NCI-H146 treated with DMSO at 0.1 percent for 48 hours (cell line): Measurements from ENCODE around the gene PROSER3.

Experiments used
- DNase-seq: peaks from one replicate; lab custom pipeline; 2025; ENCODE audit not compliant: unreplicated experiment; lab: John Stamatoyannopoulos, UW

Gene PROSER3

GRCh38 chr19:35738021-35738886 is 19.7 kb upstream of the PROSER3 start:
- DNase-seq, result no peak

GRCh38 chr19:35738887-35739229 is 19.1 kb upstream of the PROSER3 start:
- no peak for DNase-seq

GRCh38 chr19:35739275-35740107 is 18.5 kb upstream of the PROSER3 start:
- DNase-seq, result no peak

GRCh38 chr19:35740108-35740422 is 17.9 kb upstream of the PROSER3 start:
- no peak for DNase-seq

- peak; percentile 98 for DNase-seq
Observed at GRCh38 chr19:35740423-35741202, 17.4 kb upstream of the PROSER3 start.

- DNase-seq, result no peak
Observed at GRCh38 chr19:35741203-35741515, 16.8 kb upstream of the PROSER3 start.

- no peak for DNase-seq
Observed at GRCh38 chr19:35742121-35742724, 15.8 kb upstream of the PROSER3 start, which contains the start of gene IGFLR1. Gene IGFLR1, minus strand, starts transcription at chr19:35742452. Its CDS starts 1,272 bp downstream, at chr19:35741180.

GRCh38 chr19:35743640-35744429 is 14.1 kb upstream of the PROSER3 start:
- DNase-seq, result no peak

- DNase-seq, result peak; percentile 94
Observed at GRCh38 chr19:35744430-35745327, 13.3 kb upstream of the PROSER3 start.

GRCh38 chr19:35745328-35746086 is 12.5 kb upstream of the PROSER3 start, which contains the start of the genes PSENEN and U2AF1L4:
Gene PSENEN, plus strand, starts transcription at chr19:35745651. Its CDS starts 280 bp downstream, at chr19:35745931.
Gene U2AF1L4, minus strand, starts transcription at chr19:35745418. Its CDS starts 27 bp downstream, at chr19:35745391.
- peak; percentile 99 for DNase-seq

- no peak for DNase-seq
Observed at GRCh38 chr19:35746087-35746462, 11.9 kb upstream of the PROSER3 start.

GRCh38 chr19:35746531-35746930 is 11.4 kb upstream of the PROSER3 start:
- no peak for DNase-seq

- DNase-seq, result peak; percentile 99
Observed at GRCh38 chr19:35748106-35749020, 9.6 kb upstream of the PROSER3 start, which contains the start of gene LIN37. Gene LIN37, plus strand, starts transcription at chr19:35748576. Its CDS starts 149 bp downstream, at chr19:35748725.

- no peak for DNase-seq
Observed at GRCh38 chr19:35750167-35750566, 7.8 kb upstream of the PROSER3 start.

- no peak for DNase-seq
Observed at GRCh38 chr19:35751839-35752745, 5.9 kb upstream of the PROSER3 start.

- DNase-seq, result no peak
Observed at GRCh38 chr19:35752746-35753350, 5.1 kb upstream of the PROSER3 start.
